Spleen (tissue), 7 donors: ENCODE measurements around the gene CACNA1D.

ENCODE experiments used
- CTCF ChIP-seq, 11 experiments: fragments of 200-600 bp in 7 of 11; fragments of 450-650 bp in 4 of 11; sonication (generic) in 4 of 11; IDR thresholded peaks in 8 of 11; conservative IDR thresholded peaks in 3 of 11; 1 replicate in 7 of 11; 2 replicates in 4 of 11; pipeline versions ENCODE4 v1.4.0 to v1.8.0; 2016 to 2021; ENCODE audit warnings: antibody characterized with exemption in 11 of 11, inconsistent platforms in 4 of 11, mild to moderate bottlenecking in 1 of 11
- POLR2A ChIP-seq, 3 donors: fragments of 450-650 bp; IDR thresholded peaks; one replicate each; pipeline ENCODE4 v1.5.1; 2017; ENCODE audit warnings: antibody characterized with exemption in 3 of 3, mild to moderate bottlenecking in 1 of 3
- donor health status: DM: no; HTN: no; CAD: no; lungs with moderate emphysema.
- donor health status: DM: no; HTN: no; CAD: no.
- donor health status: DM: no; HTN: no; CAD: no.

- TF ChIP-seq CTCF (IDR thresholded peaks at IDR 0.05 in 8 of 11, conservative IDR thresholded peaks at IDR 0.05 in 3 of 11), result no peak
- no peak for TF ChIP-seq POLR2A (IDR thresholded peaks at IDR 0.05)
Measured at GRCh38 chr3:53551324-53551723, 56.9 kb downstream of the CACNA1D start.
